Right lobe of liver (tissue), 4 donors: ENCODE results near the gene CHST13.

ENCODE experiments used
- CTCF ChIP-seq, 4 donors: fragments of 200-600 bp in 3 of 4; fragments of 450-650 bp in 1 of 4; IDR thresholded peaks; one replicate each; pipeline versions ENCODE4 v1.5.1 to v1.8.0; 2016 to 2022; ENCODE audit warnings: antibody characterized with exemption in 4 of 4, mild to moderate bottlenecking in 2 of 4
- POLR2A ChIP-seq: fragments of 450-650 bp; IDR thresholded peaks from one replicate; pipeline ENCODE4 v1.6.1; 2017; ENCODE audit warnings: antibody characterized with exemption, mild to moderate bottlenecking
- donor health status: DM: no; HTN: no; CAD: no.
- donor health status: DM: no; HTN: no; CAD: no.
- donor health status: DM: no; HTN: yes; CAD: no.

GRCh38 chr3:126485956-126486355, 38.0 kb upstream of the CHST13 start:
- TF ChIP-seq CTCF (IDR thresholded peaks at IDR 0.05) (no peak), POLR2A (no peak)
